ENCODE results near the gene YAF2.

GRCh38 chr12:42192258-42192657 lies 45.8 kb downstream of the YAF2 start:
- TF ChIP-seq CTCF (IDR thresholded peaks at IDR 0.05; ENCODE audit: low read length) (no peak), EZH2 (IDR thresholded peaks at IDR 0.05; ENCODE audit: borderline replicate concordance, low read length) (no peak)

Measured in OCI-LY1 (cell line).